Mucosa of rectum (tissue), 2 donors: ENCODE results near the gene LCP2.

Experiments
- H3K27ac ChIP-seq, 2 donors: one replicate each; pipeline ENCODE4 v1.7.0; 2013; ENCODE audit warnings: inconsistent platforms in 2 of 2, low read depth in 2 of 2, low read length in 2 of 2
- H3K27me3 ChIP-seq, 2 donors: one replicate each; pipeline ENCODE4 v1.7.0; 2013; ENCODE audit warnings: low read length in 2 of 2; ENCODE audit not compliant: control insufficient read depth in 2 of 2, insufficient read depth in 2 of 2
- H3K36me3 ChIP-seq, 2 donors: one replicate each; pipeline ENCODE4 v1.7.0; 2013; ENCODE audit warnings: low read length in 2 of 2; ENCODE audit not compliant: control insufficient read depth in 2 of 2, insufficient read depth in 2 of 2
- H3K4me1 ChIP-seq, 2 donors: one replicate each; pipeline ENCODE4 v1.7.0; 2013; ENCODE audit warnings: low read length in 2 of 2, mild to moderate bottlenecking in 1 of 2; ENCODE audit not compliant: control insufficient read depth in 2 of 2, insufficient read depth in 2 of 2
- H3K4me3 ChIP-seq, 2 donors: one replicate each; pipeline ENCODE4 v1.7.0; 2013; ENCODE audit warnings: low read length in 2 of 2
- H3K9ac ChIP-seq, 2 donors: one replicate each; pipeline ENCODE4 v1.7.0; 2013; ENCODE audit warnings: low read length in 2 of 2, low read depth in 1 of 2, mild to moderate bottlenecking in 1 of 2
- H3K9me3 ChIP-seq, 2 donors: one replicate each; pipeline ENCODE4 v1.7.0; 2013; ENCODE audit warnings: low read length in 2 of 2; ENCODE audit not compliant: control insufficient read depth in 2 of 2
- donor health status: healthy.
- donor health status: Normal muscosa, but diverticular disease.

LCP2 gene

GRCh38 chr5:170204202-170204601 lies 93.4 kb downstream of the LCP2 start:
- Histone ChIP-seq H3K9ac (no peak overlapping the region), H3K4me3 (no peak overlapping the region), H3K27ac (no peak overlapping the region), H3K27me3 (no peaks in the 10 kb centered on the region), H3K9me3 (no peaks in the 10 kb centered on the region), H3K36me3 (no peaks in the 10 kb centered on the region), H3K4me1 (no peaks in the 10 kb centered on the region)

- no peaks in the 10 kb centered on the region for H3K9me3 ChIP-seq
- H3K27ac ChIP-seq: no peak overlapping the region
- no peak overlapping the region for H3K4me3 ChIP-seq
- H3K36me3 ChIP-seq: no peaks in the 10 kb centered on the region
- no peak overlapping the region for H3K9ac ChIP-seq
- no peaks in the 10 kb centered on the region for H3K4me1 ChIP-seq
- H3K27me3 ChIP-seq: no peaks in the 10 kb centered on the region
Observed at GRCh38 chr5:170202117-170202516, 95.5 kb downstream of the LCP2 start.

GRCh38 chr5:170201311-170201710 lies 96.3 kb downstream of the LCP2 start:
- Histone ChIP-seq H3K9ac (no peak overlapping the region), H3K27me3 (no peaks in the 10 kb centered on the region), H3K9me3 (no peaks in the 10 kb centered on the region), H3K27ac (no peak overlapping the region), H3K4me3 (no peak overlapping the region), H3K36me3 (no peaks in the 10 kb centered on the region), H3K4me1 (no peaks in the 10 kb centered on the region)

GRCh38 chr5:170200876-170201275 lies 96.7 kb downstream of the LCP2 start:
- no peaks in the 10 kb centered on the region for H3K27me3 ChIP-seq
- no peak overlapping the region for H3K9ac ChIP-seq
- no peak overlapping the region for H3K4me3 ChIP-seq
- H3K27ac ChIP-seq: no peak overlapping the region
- no peaks in the 10 kb centered on the region for H3K4me1 ChIP-seq
- H3K9me3 ChIP-seq: no peaks in the 10 kb centered on the region
- no peaks in the 10 kb centered on the region for H3K36me3 ChIP-seq
